GM12874 (cell line): ENCODE measurements around the gene RPL38.

Experiments
- TF ChIP-seq, protein P1 (sequence below): IDR thresholded peaks from 2 replicates; pipeline ENCODE4 v1.5.1; 2011; ENCODE audit warnings: low read depth, mild to moderate bottlenecking, control low read depth, low read length, moderate library complexity; ENCODE audit not compliant: insufficient read depth

The RPL38 gene

DNA sequence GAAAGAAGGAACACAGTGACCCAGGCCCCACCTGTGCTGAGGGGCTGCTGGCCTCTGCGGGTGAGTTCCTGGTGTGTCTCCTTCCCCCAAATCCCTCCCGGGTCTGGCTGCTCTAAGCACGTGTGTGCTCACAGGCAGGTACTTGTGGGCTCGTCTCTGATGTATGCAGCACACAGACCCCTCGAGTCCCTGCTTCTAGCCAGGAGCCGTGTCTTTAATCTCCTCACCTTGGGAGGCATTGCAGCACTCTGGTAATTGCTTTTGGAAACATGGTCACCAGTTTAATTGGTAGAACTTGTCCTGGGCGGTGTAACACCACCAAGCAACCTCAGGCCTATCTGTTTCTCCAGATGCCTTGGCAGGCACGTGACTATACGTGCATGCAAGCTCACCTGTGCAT lies 8.8 kb upstream of the RPL38 start:
- TF ChIP-seq, protein P1, sequence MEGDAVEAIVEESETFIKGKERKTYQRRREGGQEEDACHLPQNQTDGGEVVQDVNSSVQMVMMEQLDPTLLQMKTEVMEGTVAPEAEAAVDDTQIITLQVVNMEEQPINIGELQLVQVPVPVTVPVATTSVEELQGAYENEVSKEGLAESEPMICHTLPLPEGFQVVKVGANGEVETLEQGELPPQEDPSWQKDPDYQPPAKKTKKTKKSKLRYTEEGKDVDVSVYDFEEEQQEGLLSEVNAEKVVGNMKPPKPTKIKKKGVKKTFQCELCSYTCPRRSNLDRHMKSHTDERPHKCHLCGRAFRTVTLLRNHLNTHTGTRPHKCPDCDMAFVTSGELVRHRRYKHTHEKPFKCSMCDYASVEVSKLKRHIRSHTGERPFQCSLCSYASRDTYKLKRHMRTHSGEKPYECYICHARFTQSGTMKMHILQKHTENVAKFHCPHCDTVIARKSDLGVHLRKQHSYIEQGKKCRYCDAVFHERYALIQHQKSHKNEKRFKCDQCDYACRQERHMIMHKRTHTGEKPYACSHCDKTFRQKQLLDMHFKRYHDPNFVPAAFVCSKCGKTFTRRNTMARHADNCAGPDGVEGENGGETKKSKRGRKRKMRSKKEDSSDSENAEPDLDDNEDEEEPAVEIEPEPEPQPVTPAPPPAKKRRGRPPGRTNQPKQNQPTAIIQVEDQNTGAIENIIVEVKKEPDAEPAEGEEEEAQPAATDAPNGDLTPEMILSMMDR, result no peak

DNA sequence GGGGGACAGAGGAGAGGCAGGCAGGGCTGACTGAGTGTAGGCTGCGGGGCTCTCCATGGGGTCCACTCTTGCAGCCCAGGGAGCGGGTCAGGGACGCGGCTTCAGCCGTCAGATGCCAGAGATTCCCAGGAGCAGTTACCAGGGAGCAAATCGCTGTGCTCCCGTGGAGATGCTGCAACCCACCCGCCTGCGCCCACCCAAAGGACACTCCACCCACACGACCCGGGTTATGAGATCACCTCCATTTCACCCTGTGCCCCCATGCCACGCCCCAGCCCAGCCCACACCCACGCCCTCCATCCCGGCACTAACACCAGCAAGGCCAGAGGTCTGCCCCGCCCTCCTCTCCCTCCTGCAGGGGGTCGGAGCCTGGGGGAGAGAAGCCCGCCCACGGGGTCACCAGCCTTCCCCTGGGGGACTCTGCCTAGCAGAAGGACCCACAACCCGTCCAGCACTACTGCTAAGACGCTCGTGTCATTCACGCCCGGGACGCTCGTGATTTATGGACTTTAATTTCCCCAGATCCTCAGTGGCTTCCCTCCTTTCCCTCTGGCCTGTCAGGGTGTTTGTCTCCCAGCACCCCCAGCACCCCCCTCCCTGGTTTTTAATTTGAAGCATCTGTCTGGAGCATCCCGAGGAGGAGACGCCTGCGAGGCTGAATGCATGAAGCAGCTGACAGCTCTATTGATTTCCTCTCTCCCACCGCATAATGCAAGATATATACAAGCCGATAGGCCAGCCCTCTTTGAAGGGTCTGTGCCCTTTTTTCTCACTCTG lies 6.7 kb upstream of the RPL38 start:
- TF ChIP-seq, protein P1, result no peak

DNA sequence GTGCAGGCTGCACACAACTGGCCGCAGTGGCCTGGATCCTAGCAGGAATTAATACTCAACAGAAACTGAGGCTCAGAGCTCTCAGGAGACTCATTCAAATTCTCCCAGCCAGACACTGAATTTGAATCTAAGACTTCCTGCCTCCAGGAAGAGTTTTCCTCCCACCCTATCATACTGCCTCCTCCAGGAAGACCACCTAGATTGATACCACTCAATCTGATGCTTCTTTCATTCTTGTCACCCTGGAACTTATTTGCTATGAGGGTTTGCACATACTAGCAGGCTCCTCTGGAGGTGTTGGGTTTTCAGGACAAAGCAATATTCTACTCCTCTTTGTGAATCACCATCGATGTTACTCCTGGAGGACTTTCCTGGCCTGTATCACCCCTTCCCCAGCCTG lies 5.7 kb upstream of the RPL38 start:
- TF ChIP-seq, protein P1, result no peak

DNA sequence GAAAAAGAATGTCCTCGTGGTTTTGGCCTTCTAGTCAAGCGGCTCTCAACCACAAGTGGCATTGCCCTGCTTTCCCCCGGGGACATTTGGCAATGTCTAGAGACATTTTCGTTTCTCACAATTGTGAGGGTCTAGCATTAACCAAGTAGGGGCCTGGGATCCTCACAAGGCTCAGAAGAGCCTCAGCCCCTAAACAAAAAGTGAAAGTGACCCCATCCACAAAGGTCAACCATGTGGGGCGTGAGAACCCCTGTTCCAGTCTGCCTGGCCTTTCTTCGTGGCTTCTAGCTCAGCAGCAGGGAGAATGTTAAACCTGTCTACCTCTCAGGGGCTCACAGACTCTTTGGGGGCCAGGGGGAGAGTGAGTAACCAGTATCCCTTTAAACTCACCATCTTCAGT lies 4.8 kb upstream of the RPL38 start:
- TF ChIP-seq, protein P1, result no peak

DNA sequence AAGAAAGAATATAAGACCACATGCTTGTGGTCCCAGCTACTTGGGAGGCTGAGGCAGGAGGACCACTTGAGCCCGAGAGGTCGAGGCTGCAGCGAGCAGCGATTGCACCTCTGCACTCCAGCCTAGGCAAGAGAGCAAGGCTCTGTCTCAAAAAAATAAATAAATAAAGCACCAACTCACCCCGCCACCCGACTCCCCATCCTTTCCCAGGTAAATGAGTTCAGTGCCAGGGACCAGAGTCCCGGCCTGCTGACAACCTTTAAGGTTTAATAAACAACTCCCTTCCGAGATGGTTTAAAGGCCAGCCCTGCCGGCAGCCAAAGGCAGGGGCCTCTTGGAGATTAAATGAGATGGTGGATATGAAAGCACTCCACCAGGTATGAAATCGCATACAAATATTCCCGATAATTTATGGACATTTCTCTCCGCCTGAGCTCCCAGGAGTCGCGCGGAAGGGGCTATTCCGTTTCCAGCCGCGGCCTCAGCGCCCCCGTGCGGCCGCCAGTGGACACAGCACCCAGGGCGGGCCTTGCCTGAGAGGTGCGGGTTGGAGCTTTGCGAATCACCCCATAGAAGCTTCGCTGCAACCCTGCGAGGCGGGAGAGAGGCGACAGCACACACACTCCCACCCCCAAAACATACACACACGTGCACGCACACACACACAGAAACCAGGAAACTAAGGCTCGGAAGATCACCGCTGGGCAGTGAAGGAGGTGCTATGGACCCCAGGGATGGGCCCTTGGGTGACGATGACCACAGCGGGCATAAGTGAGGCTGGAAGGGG lies 4.0 kb upstream of the RPL38 start:
- TF ChIP-seq, protein P1, result peak; percentile 98

DNA sequence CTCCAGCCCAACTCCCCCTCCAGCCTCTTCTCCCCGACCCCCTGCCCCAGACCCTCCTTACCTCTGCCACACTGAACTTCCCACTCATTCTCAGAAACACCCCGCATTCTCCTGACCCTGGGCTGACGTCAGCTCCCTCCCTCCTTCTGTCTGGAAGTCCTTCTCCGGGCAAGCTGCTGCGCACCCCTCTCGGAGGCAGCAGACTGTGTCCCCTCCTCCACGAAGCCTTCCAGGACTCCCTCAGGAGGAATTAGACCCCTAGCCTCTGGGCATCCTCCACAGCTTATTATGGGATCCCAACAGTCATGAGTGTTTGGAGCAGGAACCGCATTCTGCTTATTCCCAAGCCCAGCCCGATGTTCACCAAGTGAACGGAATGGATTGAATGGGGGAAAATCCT lies 3.4 kb upstream of the RPL38 start:
- TF ChIP-seq, protein P1, result no peak

DNA sequence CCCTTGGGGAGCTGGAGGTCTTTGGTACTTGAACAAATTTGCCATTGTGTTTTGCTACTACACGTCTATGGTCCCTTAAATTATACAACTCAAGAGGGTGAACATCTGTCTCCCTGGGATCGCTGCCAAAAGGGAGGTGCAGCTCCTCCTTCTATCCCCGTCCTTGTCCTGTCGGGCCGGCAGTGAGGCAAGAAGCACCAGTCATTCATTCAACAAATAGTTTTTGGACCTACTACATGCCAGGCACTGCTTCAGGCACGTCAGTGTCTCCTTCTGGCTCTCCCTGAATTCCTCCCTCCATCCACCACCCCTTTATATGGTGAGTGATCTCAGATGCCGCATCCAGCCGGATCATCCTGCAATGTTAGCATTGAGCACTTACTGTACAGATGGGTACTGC lies 2.2 kb upstream of the RPL38 start:
- TF ChIP-seq, protein P1, result no peak
